GM23338 (cell line): ENCODE results near the gene PRDX6. TPM values are rescaled to one million over a fixed set of nuclear protein-coding genes. Genes with fewer than 3 reads are reported as not detected.

Experiments used
- ATAC-seq: fragments of 200-7000 bp; cut with Tn5 transposase; 3 replicates; pipeline ENCODE4 v1.9.1; 2020
- DNase-seq: peaks from one replicate; pipeline ENCODE4 v3.0.0-alpha.2; 2015; ENCODE audit warnings: low spot score
- H2AFZ ChIP-seq: fragments of 200-600 bp; sonication (generic); 2 replicates; pipeline ENCODE4 v1.8.0; 2016; ENCODE audit warnings: antibody characterized with exemption, mild to moderate bottlenecking, moderate library complexity
- H3F3A ChIP-seq: fragments of 200-600 bp; sonication (generic); replicated peaks from 2 replicates; pipeline ENCODE4 v1.8.0; 2017; ENCODE audit warnings: antibody characterized with exemption, mixed run types, low read depth
- H3K27ac ChIP-seq: fragments of 200-600 bp; sonication (generic); 2 replicates; pipeline ENCODE4 v1.6.1; 2016; ENCODE audit warnings: low read depth
- H3K27me3 ChIP-seq: fragments of 200-600 bp; sonication (generic); 2 replicates; pipeline ENCODE4 v1.8.0; 2016; ENCODE audit warnings: mild to moderate bottlenecking, mixed run types, moderate library complexity; ENCODE audit not compliant: insufficient read depth
- H3K36me3 ChIP-seq: fragments of 200-600 bp; sonication (generic); 2 replicates; pipeline ENCODE4 v1.8.0; 2016; ENCODE audit warnings: mild to moderate bottlenecking; ENCODE audit not compliant: insufficient read depth
- H3K4me1 ChIP-seq: fragments of 200-600 bp; sonication (generic); 2 replicates; pipeline ENCODE4 v1.8.0; 2016; ENCODE audit warnings: mild to moderate bottlenecking, moderate library complexity; ENCODE audit not compliant: insufficient read depth
- H3K4me2 ChIP-seq: fragments of 200-600 bp; sonication (generic); 2 replicates; pipeline ENCODE4 v1.7.1; 2017; ENCODE audit warnings: mixed run types
- H3K4me3 ChIP-seq: fragments of 200-600 bp; sonication (generic); 2 replicates; pipeline ENCODE4 v1.6.1; 2016; ENCODE audit warnings: mixed run types
- H3K79me2 ChIP-seq: fragments of 200-600 bp; sonication (generic); replicated peaks from 2 replicates; pipeline ENCODE4 v1.8.0; 2017; ENCODE audit warnings: mild to moderate bottlenecking; ENCODE audit not compliant: insufficient read depth
- H3K9me2 ChIP-seq: fragments of 200-600 bp; sonication (generic); 2 replicates; pipeline ENCODE4 v1.8.0; 2017; ENCODE audit not compliant: insufficient read depth
- H4K20me1 ChIP-seq: fragments of 200-600 bp; sonication (generic); replicated peaks from 2 replicates; pipeline ENCODE4 v1.8.0; 2017; ENCODE audit warnings: mild to moderate bottlenecking; ENCODE audit not compliant: insufficient read depth
- H3K27ac Mint-ChIP-seq: 2 replicates; pipeline ENCODE4 v1.8.0; 2020; ENCODE audit warnings: inconsistent platforms, mild to moderate bottlenecking, moderate library complexity, mixed read lengths
- H3K27me3 Mint-ChIP-seq: 3 replicates; pipeline ENCODE4 v1.8.0; 2022; ENCODE audit warnings: low read depth, mild to moderate bottlenecking, moderate library complexity, mixed read lengths, inconsistent platforms; ENCODE audit not compliant: insufficient read depth, poor library complexity
- H3K36me3 Mint-ChIP-seq: 3 replicates; pipeline ENCODE4 v1.8.0; 2021; ENCODE audit warnings: low read depth, mild to moderate bottlenecking, inconsistent platforms, moderate library complexity, mixed read lengths
- H3K4me1 Mint-ChIP-seq: 3 replicates; pipeline ENCODE4 v1.8.0; 2020; ENCODE audit warnings: mild to moderate bottlenecking, inconsistent platforms, mixed read lengths
- H3K4me3 Mint-ChIP-seq: 3 replicates; pipeline ENCODE4 v1.8.0; 2021; ENCODE audit warnings: moderate library complexity, mild to moderate bottlenecking, inconsistent platforms, mixed read lengths
- H3K9me3 Mint-ChIP-seq: 3 replicates; pipeline ENCODE4 v1.8.0; 2020; ENCODE audit warnings: moderate library complexity, mild to moderate bottlenecking, inconsistent platforms, mixed read lengths
- CREB1 ChIP-seq: fragments of 250-450 bp; sonication (Bioruptor Pico); IDR thresholded peaks from 2 replicates; pipeline ENCODE4 v1.5.0; 2020; ENCODE audit warnings: low read depth, mild to moderate bottlenecking, moderate library complexity
- ETS1 ChIP-seq: IDR thresholded peaks from 2 replicates; pipeline ENCODE4 v1.6.1; 2016; ENCODE audit warnings: antibody characterized with exemption
- EZH2 ChIP-seq: fragments of 200-600 bp; sonication (generic); IDR thresholded peaks from one replicate; pipeline ENCODE4 v1.8.0; 2017; ENCODE audit warnings: antibody characterized with exemption, mild to moderate bottlenecking, low read depth; ENCODE audit not compliant: unreplicated experiment
- EZH2phosphoT487 ChIP-seq: fragments of 200-600 bp; sonication (generic); IDR thresholded peaks from one replicate; pipeline ENCODE4 v1.8.1; 2018; ENCODE audit warnings: antibody characterized with exemption; ENCODE audit not compliant: unreplicated experiment
- JUNB ChIP-seq: IDR thresholded peaks from one replicate; pipeline ENCODE4 v1.6.1; 2016; ENCODE audit warnings: antibody characterized with exemption; ENCODE audit not compliant: unreplicated experiment
- NANOG ChIP-seq: IDR thresholded peaks from 2 replicates; pipeline ENCODE4 v1.6.1; 2016; ENCODE audit warnings: antibody characterized with exemption, borderline replicate concordance
- POLR2AphosphoS5 ChIP-seq: IDR thresholded peaks from 2 replicates; pipeline ENCODE4 v1.6.1; 2016; ENCODE audit warnings: antibody characterized with exemption, low read depth
- REST ChIP-seq: IDR thresholded peaks from one replicate; pipeline ENCODE4 v1.6.1; 2018; ENCODE audit warnings: antibody characterized with exemption; ENCODE audit not compliant: unreplicated experiment
- STAT1 ChIP-seq: IDR thresholded peaks from one replicate; pipeline ENCODE4 v1.6.1; 2016; ENCODE audit warnings: antibody characterized with exemption; ENCODE audit not compliant: unreplicated experiment
- ZNF114 ChIP-seq: fragments of 250-450 bp; sonication (Bioruptor Pico); IDR thresholded peaks from 2 replicates; pipeline ENCODE4 v1.5.0; 2020; ENCODE audit warnings: mild to moderate bottlenecking, moderate library complexity
- ZNF331 ChIP-seq: fragments of 250-450 bp; sonication (Bioruptor Pico); IDR thresholded peaks from 2 replicates; pipeline ENCODE4 v1.5.0; 2020; ENCODE audit warnings: low read depth, mild to moderate bottlenecking, moderate library complexity
- ZNF462 ChIP-seq: fragments of 250-450 bp; sonication (Bioruptor Pico); IDR thresholded peaks from 2 replicates; pipeline ENCODE4 v1.5.0; 2020; ENCODE audit warnings: mild to moderate bottlenecking, moderate library complexity
- polyA plus RNA-seq: library from polyadenylated mRNA; unstranded; fragments of >200 nt; fragmentation: Nextera tagmentation; extraction: Ambion mirVana; gene quantifications from 2 replicates; pipeline ENCODE4 v1.2.1, GENCODE V29; 2016
- total RNA-seq: library from RNA; depleted of rRNA; stranded (reverse); fragments of >200 nt; shearing (Covaris generic); gene quantifications from 2 replicates; pipeline ENCODE4 v1.2.3, GENCODE V29; 2014

Gene PRDX6
- total and polyA plus RNA-seq, 2 experiments from 2014 or later = 516 to 746 TPM

- H3K4me2 ChIP-seq = no peak overlapping the region
- no peaks in the 10 kb centered on the region for H3K79me2 ChIP-seq
- H3K4me1 ChIP-seq = peaks cover 37% of the 10 kb centered on the region
- Mint-ChIP-seq H3K9me3 (no peaks in the 10 kb centered on the region), H3K27ac (no peak overlapping the region; the same call in 1 of the 2 replicates), H3K4me3 (no peak overlapping the region), H3K36me3 (no peaks in the 10 kb centered on the region), H3K27me3 (peaks cover 2% of the 10 kb centered on the region), H3K4me1 (peaks cover 31% of the 10 kb centered on the region)
- H3K9me2 ChIP-seq = no peaks in the 10 kb centered on the region
- H4K20me1 ChIP-seq = no peaks in the 10 kb centered on the region
- TF ChIP-seq NANOG (no peak), EZH2phosphoT487 (no peak), EZH2 (no peak), ZNF114 (CRISPR knock-in tag) (no peak), STAT1 (no peak), JUNB (no peak), CREB1 (no peak), ZNF331 (CRISPR knock-in tag) (no peak), REST (no peak), ETS1 (no peak), ZNF462 (CRISPR knock-in tag) (no peak), POLR2AphosphoS5 (no peak)
- H3F3A ChIP-seq = no peaks in the 10 kb centered on the region
- no peaks in the 10 kb centered on the region for H3K36me3 ChIP-seq
- no peak overlapping the region for H3K4me3 ChIP-seq
- H2AFZ ChIP-seq = peak overlapping the region; percentile 28; the same call in 1 of the 2 replicates
- DNase-seq (peak; percentile 8), ATAC-seq (peak; percentile 67)
- H3K27ac ChIP-seq = no peak overlapping the region
- no peaks in the 10 kb centered on the region for H3K27me3 ChIP-seq
Measured at GRCh38 chr1:173529106-173529505, 52.0 kb downstream of the PRDX6 start.
